GM13977 (cell line): ENCODE measurements around the gene CNIH3.

Experiments
- DNase-seq: peaks from one replicate; pipeline ENCODE4 v3.0.0; 2012; ENCODE audit warnings: low spot score
- in situ Hi-C: fragments of 300-500 bp; cut with MboI; formaldehyde crosslinking; loops from one replicate; pipeline ENCODE4 v1.12.0; 2022; ENCODE audit warnings: low sequenced_read_pairs, low pct_unique_long_range_greater_than_20kb, mixed read lengths, inconsistent platforms; ENCODE audit not compliant: unreplicated experiment
- TF ChIP-seq, protein P1 (sequence below): IDR thresholded peaks from 2 replicates; pipeline ENCODE4 v1.5.1; 2012; ENCODE audit warnings: mild to moderate bottlenecking, control low read depth; ENCODE audit not compliant: insufficient read depth; ENCODE audit errors: extremely low read depth, missing control alignments

Gene CNIH3

DNA sequence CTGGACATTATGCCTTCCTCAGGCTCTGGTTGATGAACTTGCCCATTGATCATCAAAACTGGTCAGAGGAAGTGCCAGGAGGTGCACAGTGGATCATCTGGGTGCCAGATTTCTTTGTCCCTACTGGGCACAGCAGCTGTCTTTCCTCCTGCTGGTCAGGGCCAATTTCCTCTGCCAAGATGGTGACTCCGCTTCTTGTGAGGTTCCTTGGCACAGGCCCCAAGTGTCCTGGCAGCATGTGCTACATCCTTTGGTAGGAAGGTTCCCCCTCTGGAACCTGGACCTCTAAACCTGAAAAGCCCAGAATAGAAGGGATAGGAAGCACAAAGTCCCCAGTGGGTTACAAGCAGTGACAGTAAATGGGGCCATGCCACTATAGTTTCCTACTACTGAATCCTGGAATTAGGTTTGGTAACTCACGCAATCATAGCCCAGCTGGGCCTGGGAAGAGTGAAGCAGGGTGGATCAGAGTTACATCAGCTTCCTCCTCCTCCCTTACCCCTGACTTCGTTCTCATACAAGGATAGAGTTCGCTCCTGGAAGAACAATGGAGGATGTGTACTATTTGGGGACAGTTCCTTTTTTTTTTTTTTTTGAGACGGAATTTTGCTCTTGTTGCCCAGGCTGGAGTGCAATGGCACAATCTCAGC, 147.1 kb downstream of the CNIH3 start:
- TF ChIP-seq, protein P1, sequence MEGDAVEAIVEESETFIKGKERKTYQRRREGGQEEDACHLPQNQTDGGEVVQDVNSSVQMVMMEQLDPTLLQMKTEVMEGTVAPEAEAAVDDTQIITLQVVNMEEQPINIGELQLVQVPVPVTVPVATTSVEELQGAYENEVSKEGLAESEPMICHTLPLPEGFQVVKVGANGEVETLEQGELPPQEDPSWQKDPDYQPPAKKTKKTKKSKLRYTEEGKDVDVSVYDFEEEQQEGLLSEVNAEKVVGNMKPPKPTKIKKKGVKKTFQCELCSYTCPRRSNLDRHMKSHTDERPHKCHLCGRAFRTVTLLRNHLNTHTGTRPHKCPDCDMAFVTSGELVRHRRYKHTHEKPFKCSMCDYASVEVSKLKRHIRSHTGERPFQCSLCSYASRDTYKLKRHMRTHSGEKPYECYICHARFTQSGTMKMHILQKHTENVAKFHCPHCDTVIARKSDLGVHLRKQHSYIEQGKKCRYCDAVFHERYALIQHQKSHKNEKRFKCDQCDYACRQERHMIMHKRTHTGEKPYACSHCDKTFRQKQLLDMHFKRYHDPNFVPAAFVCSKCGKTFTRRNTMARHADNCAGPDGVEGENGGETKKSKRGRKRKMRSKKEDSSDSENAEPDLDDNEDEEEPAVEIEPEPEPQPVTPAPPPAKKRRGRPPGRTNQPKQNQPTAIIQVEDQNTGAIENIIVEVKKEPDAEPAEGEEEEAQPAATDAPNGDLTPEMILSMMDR, result no peak
- in situ Hi-C loops, result no loop called here
- DNase-seq, result no peak

DNA sequence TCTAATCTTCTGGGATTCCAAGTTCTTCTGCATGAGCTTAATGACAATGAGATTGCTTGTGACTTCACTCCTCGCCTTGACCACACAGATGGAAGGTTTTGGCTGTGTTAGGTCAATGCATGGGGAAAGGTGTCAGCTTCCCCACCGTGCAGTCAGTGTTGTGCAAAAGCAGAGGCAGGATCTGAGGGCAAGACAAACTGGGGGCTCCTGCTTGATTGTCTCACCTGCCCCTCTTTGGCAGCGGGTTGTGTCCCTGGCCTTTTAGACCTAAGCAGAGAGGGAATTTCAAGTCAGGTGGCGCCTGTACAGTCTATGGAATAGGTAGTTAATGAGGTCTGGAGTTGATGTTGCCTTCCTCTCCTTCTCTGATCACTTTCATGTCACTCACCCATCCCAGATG, 150.1 kb downstream of the CNIH3 start:
- in situ Hi-C loops, result no loop called here
- TF ChIP-seq, protein P1, result no peak
- DNase-seq, result no peak

DNA sequence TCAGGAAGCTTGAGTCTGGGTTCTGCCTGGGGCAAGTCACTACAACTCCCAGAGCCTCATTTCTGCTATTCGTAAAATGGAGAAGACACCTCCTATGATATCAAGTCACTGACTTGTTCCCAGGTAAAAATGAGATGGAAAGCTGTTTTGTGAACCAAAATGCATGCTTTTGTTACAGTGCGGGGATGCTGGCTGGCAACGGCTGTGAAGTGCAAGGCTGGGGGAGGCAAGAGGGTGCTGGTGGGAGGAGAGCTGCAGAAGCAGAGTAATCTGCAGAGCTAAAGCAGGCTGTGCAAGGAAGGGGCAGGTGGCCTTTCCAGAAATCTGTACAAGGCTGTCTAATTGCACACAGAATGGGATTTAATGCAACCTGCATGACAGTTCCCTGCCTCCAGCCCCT, 150.9 kb downstream of the CNIH3 start:
- in situ Hi-C loops, result no loop called here
- TF ChIP-seq, protein P1, result no peak
- DNase-seq, result no peak

DNA sequence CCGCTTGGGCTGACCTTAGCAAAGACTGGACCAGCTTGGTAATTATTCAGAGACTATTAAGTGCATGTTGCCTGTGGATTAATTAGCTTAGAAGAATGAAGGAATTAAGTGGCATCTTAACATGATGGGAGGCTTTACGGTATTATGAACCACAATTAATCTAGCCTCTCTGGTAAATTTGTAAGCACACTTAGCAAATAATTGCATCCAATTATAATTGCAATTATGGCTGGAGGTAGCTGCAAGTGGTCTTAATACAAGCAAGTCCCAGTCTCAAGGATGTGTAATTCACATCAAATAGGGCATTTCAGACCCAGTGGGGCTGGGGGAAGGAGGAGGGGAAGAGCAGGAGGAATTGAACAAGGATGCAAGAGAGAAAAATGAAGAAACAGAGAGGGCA, 151.6 kb downstream of the CNIH3 start:
- no peak for DNase-seq
- in situ Hi-C loops, result no loop called here
- TF ChIP-seq, protein P1, result no peak

DNA sequence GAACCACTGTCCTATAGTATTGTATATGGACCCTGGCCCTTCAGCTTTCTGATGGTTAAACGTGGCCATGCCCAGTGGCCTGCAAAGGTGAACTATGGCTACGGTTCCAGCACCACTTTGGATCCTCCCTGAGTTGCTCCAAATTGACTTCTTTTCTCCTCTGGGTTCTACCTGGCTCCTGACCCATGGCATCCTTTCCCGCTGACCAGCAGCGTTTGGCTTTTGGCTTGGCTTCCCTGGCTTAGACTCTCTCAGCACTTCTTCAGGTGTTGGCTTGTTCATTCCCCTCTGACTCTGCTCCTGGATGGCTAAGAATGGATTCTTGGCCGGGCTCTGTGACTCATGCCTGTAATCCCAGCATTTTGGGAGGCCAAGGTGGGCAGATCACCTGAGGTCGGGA, 152.9 kb downstream of the CNIH3 start:
- in situ Hi-C loops, result no loop called here
- no peak for DNase-seq
- TF ChIP-seq, protein P1, result no peak

DNA sequence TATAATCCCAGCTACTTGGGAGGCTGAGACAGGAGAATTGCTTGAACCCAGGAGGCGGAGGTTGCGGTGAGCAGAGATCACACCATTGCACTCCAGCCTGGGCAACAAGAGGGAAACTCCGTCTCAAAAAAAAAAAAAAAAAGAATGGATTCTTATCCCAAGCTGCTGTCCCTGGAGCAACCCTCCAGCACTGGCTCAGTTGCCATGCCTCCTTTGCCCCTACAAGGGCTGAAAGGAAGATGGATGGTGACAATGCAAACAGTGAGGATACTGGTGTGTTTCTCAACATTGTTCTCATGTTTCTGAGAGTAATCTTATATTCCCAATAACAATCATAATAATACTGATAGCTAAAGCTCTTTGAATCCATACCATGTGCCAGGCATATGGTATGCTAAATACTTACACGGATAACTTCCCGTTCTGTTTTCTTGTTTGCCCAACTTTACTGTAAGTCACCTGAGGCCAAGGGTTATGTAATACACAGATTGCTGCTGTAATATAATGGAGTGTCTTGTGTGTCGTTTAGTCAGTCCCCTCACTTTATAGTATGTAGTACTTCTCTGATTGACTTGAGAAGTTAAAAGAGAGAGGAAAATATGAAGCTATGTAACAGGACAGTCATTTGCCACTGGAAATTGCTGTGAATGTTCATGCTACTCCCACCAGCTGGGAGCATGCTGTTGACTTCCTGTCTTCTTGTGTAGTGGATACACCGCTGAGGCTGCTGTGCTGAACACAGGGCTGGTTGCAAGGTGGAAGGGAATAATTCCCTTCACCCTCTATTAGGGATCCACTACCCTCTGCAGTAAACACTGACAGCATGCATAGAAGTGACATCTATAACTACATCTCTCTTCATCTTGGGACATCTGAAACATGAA, 153.6 kb downstream of the CNIH3 start:
- in situ Hi-C loops, result no loop called here
- TF ChIP-seq, protein P1, result no peak
- no peak for DNase-seq
